ENCODE data around the gene ABHD17A. TPM values are rescaled to one million over a fixed set of nuclear protein-coding genes. Genes with fewer than 3 reads are reported as not detected.
A peak's percentile ranks its signal among the peaks of the same experiment; 100 is the strongest.

Gene ABHD17A
- total and polyA plus RNA-seq, 9 of the 15 experiments (the other 6 are each of a cell fraction or from before 2014, with no cell fraction given), result 0.04 to 135 (median 21.8) TPM; not detected in 1

- no peak overlapping the region for H3K27ac ChIP-seq (ENCODE audit: extremely low read depth, low read depth, low read length)
- BruUV-seq (replicated peaks), result no TSS peak
- 95% methylated on average over 35 of the region's 77 CpGs for WGBS (ENCODE audit: insufficient coverage, low coverage, missing lambda C conversion rate)
- H3K9me3 ChIP-seq (replicated peaks; ENCODE audit: control insufficient read depth, insufficient read depth, low read depth, low read length), result no peaks in the 10 kb centered on the region; the same call in 1 of the 2 replicates
- DNase-seq (ENCODE audit: extremely low read depth in 1 of 4, low spot score in 3 of 4) (no peak), FAIRE-seq (no peak), ATAC-seq (no peak)
- no peak for TF ChIP-seq GTF2F1 (IDR thresholded peaks at IDR 0.05; ENCODE audit: low read depth, low read length)
- 0 out of 2 replicates have a peak, but pooled peaks have one; percentile 26 for TF ChIP-seq POLR2G (IDR thresholded peaks at IDR 0.05; ENCODE audit: low read depth, low read length)
- peak; percentile 21 for TF ChIP-seq FIP1L1 (IDR thresholded peaks at IDR 0.05; ENCODE audit: low read depth, low read length, poor library complexity, severe bottlenecking)
- TF ChIP-seq HNRNPL (IDR thresholded peaks at IDR 0.05; ENCODE audit: low read depth, low read length), result peak; percentile 47; the same call in 1 of the 2 replicates
- no peak for TF ChIP-seq ZNF707 (CRISPR knock-in tag; conservative IDR thresholded peaks at IDR 0.05)
- 0 out of 2 replicates have a peak, but pooled peaks have one; percentile 19 for TF ChIP-seq MAX (CRISPR knock-in tag; IDR thresholded peaks at IDR 0.05)
- peak; percentile 84 for TF ChIP-seq ZBTB33 (CRISPR knock-in tag; IDR thresholded peaks at IDR 0.05)
- no peaks in the 10 kb centered on the region; the same call in 1 of the 2 replicates for H4K20me1 ChIP-seq (replicated peaks; ENCODE audit: control insufficient read depth, insufficient read depth, low read length)
- peaks cover 53% of the 10 kb centered on the region; the same call in 1 of the 3 replicates for H3K36me3 ChIP-seq (ENCODE audit: control insufficient read depth, insufficient read depth, low read length)
- peaks cover 0 to 51% of the 10 kb centered on the region in 2 experiments; a peak in 2 of 5 replicates for H3K4me1 ChIP-seq (replicated peaks in 1 of 2; ENCODE audit: control insufficient read depth in 2 of 2, insufficient read depth in 2 of 2, low read length in 2 of 2)
- in situ Hi-C loops (cut with MboI), result no loop called here
- H2AFZ ChIP-seq (ENCODE audit: low read depth, low read length), result no peak overlapping the region
- intact Hi-C loops (cut with micrococcal nuclease), result no loop called here
- H3K9ac ChIP-seq (ENCODE audit: insufficient read depth in 1 of 2, low read depth in 2 of 2, low read length in 2 of 2), result no peak overlapping the region
- H3K9me1 ChIP-seq (ENCODE audit: control insufficient read depth, insufficient read depth, low read length), result no peaks in the 10 kb centered on the region
- CTCF ChIA-PET (ENCODE audit: low intra/inter-chr PET ratio), result no interaction called here
- H3K4me2 ChIP-seq (ENCODE audit: insufficient read depth, low read length), result no peak overlapping the region
- no peak overlapping the region for H3K4me3 ChIP-seq
- peaks cover 60% of the 10 kb centered on the region for H3K79me2 ChIP-seq (ENCODE audit: control insufficient read depth, insufficient read depth, low read length)
- no peaks in the 10 kb centered on the region for H3K27me3 ChIP-seq (ENCODE audit: control insufficient read depth in 2 of 2, insufficient read depth in 2 of 2, low read length in 2 of 2)
- POLR2A ChIA-PET, result interaction anchor here (0.6 kb wide), 1 partner anchor 130 kb away, joined by 3 read pairs; no protein-coding TSS in a partner anchor
These were observed 27.6 kb upstream of the ABHD17A start for GRCh38 chr19:1912760-1913505.

Measured in K562 (cell line).